GM19240 (cell line): ENCODE measurements around the gene ZNF837.

Source experiments
- DNase-seq: peaks from one replicate; pipeline ENCODE4 v3.0.0; 2011; ENCODE audit warnings: low spot score; ENCODE audit not compliant: insufficient read length

ZNF837 gene

DNA sequence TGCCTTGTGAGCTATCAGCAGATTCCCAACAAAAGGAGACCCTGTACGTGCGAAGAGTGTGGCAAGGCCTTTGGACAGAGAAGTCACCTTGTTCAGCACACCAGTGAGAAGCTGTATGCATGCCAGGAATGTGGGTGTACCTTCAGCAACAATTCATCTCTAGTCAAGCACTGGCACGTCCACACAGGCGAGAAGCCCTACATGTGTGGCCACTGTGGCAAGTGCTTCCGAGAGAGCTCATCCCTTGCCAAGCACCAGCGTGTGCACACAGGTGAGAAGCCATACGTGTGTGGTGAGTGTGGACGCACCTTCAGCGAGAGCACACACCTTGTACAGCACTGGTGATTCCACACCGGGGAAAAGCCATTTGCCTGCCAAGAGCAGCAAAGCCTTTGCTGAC, 61.6 kb downstream of the ZNF837 start:
- no peak for DNase-seq

DNA sequence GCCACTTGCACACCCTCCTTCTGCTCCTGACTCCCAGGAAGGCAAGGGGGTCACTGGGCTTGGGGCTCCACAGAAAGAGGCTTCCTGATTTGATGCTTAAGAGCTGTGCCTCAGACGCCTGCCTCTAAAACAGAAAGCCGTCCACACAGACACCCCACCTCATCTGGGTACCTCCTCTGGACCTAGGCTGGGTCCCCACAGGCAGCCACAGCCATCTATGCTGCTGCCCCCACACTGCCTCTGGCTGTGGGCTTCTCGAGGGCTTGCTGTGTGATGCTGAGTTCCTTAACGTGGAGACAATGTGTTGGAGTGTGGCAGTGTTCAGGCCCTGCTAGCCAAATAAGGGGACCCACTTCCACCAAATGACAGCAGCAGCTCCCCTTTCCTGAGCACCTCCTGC, 62.5 kb downstream of the ZNF837 start:
- DNase-seq: no peak
